Measurements from ENCODE around the gene NBDY. TPM values are rescaled to one million over a fixed set of nuclear protein-coding genes. Genes with fewer than 3 reads are reported as not detected.

NBDY gene
- total and polyA plus RNA-seq, 2 donors (not counting 3 experiments of a cell fraction or from before 2014, with no cell fraction given), result 33.0 to 57.3 TPM

GRCh38 chrX:56746996-56747395, 18.0 kb downstream of the NBDY start:
- Histone ChIP-seq H4K20me1 (replicated peaks; ENCODE audit: control insufficient read depth, extremely low read depth, insufficient read depth, low read length) (no peaks in the 10 kb centered on the region), H3K4me2 (ENCODE audit: insufficient read depth, low read length) (no peak overlapping the region), H2AFZ (ENCODE audit: low read depth, low read length) (no peak overlapping the region), H3K79me2 (ENCODE audit: control insufficient read depth, insufficient read depth, low read length) (peaks cover 17% of the 10 kb centered on the region), H3K36me3 (ENCODE audit: control insufficient read depth in 2 of 2, extremely low read depth in 1 of 2, insufficient read depth in 2 of 2, low read length in 2 of 2) (peaks cover 0 to 2% of the 10 kb centered on the region in 2 experiments), H3K9ac (replicated peaks; ENCODE audit: extremely low read depth, insufficient read depth, low read length) (no peak overlapping the region), H3K27me3 (ENCODE audit: control insufficient read depth in 2 of 2, insufficient read depth in 2 of 2, low read length in 2 of 2) (no peaks in the 10 kb centered on the region), H3K4me3 (replicated peaks in 1 of 3; ENCODE audit: insufficient read depth in 1 of 3, low read depth in 1 of 3, low read length in 3 of 3) (no peak overlapping the region), H3K4me1 (ENCODE audit: control insufficient read depth, extremely low read depth, insufficient read depth, low read length) (peaks cover 6% of the 10 kb centered on the region), H3K9me1 (replicated peaks; ENCODE audit: control insufficient read depth, extremely low read depth, insufficient read depth, low read length) (no peaks in the 10 kb centered on the region), H3K9me3 (replicated peaks; ENCODE audit: control insufficient read depth, insufficient read depth, low read length) (no peaks in the 10 kb centered on the region), H3K27ac (ENCODE audit: insufficient read depth, low read depth, low read length) (no peak overlapping the region)
- TF ChIP-seq MYC (IDR thresholded peaks at IDR 0.05; ENCODE audit: low read depth, low read length) (no peak), FOS (IDR thresholded peaks at IDR 0.05; ENCODE audit: borderline replicate concordance, insufficient read depth, low read length) (no peak), EZH2 (IDR thresholded peaks at IDR 0.05; ENCODE audit: borderline replicate concordance, low read depth, low read length, severe bottlenecking) (no peak), MAX (IDR thresholded peaks at IDR 0.05; ENCODE audit: insufficient read depth, insufficient read length) (no peak), JUN (IDR thresholded peaks at IDR 0.05; ENCODE audit: borderline replicate concordance, insufficient read depth, insufficient read length, low read depth) (no peak), POLR2A (IDR thresholded peaks at IDR 0.05; ENCODE audit: low read depth, low read length) (no peak), POLR2AphosphoS5 (IDR thresholded peaks at IDR 0.05; ENCODE audit: insufficient read depth, low read depth, low read length) (no peak), CTCF (IDR thresholded peaks at IDR 0.05; ENCODE audit: extremely low read depth in 1 of 2, insufficient read depth in 1 of 2, low read depth in 1 of 2, low read length in 2 of 2) (no peak), GATA2 (IDR thresholded peaks at IDR 0.05; ENCODE audit: insufficient read depth, insufficient read length, low read depth, low read length) (no peak)
- FAIRE-seq, result no peak
- ChIA-PET CTCF (no interaction called here), POLR2A (no interaction called here)
- intact Hi-C loops (cut with micrococcal nuclease) (no loop called here), dilution Hi-C loops (cut with MboI; ENCODE audit: extremely low pct_ligation_motif_present, low sequenced_read_pairs) (no loop called here)
- DNase-seq (ENCODE audit: low read depth, low spot score), result no peak
- BruUV-seq (replicated peaks), result no TSS peak
